ENCODE data around the gene LBHD2. TPM values are rescaled to one million over a fixed set of nuclear protein-coding genes. Genes with fewer than 3 reads are reported as not detected.
"Not testable (repeated sequence)": the region's sequence is repeated elsewhere in the genome, so short reads cannot be mapped to it uniquely, and the experiment has no call there.

The LBHD2 gene
- total RNA-seq, 1 experiment from 2014 or later, result not detected

- Histone ChIP-seq H3K36me3 (ENCODE audit: control insufficient read depth, insufficient read depth, low read length) (no peaks in the 10 kb centered on the region), H3K27me3 (ENCODE audit: control insufficient read depth, insufficient read depth, low read length) (no peaks in the 10 kb centered on the region), H3K27ac (ENCODE audit: low read length) (peak overlapping the region; percentile 20; the same call in 1 of the 2 replicates), H3K4me1 (ENCODE audit: control insufficient read depth, insufficient read depth, low read length) (peaks cover 62% of the 10 kb centered on the region), H3K4me3 (ENCODE audit: low read depth in 2 of 2, low read length in 2 of 2) (no peak overlapping the region), H3K9me3 (ENCODE audit: control insufficient read depth, insufficient read depth, low read depth, low read length) (no peaks in the 10 kb centered on the region)
- intact Hi-C loops (cut with micrococcal nuclease; ENCODE audit: unreplicated experiment), result no loop called here
- no TSS peak for BruUV-seq (replicated peaks)
- TF ChIP-seq SIN3A (IDR thresholded peaks at IDR 0.05; ENCODE audit: borderline replicate concordance, insufficient read depth, low read depth, low read length), result no peak
- no peak for TF ChIP-seq TCF7L2 (IDR thresholded peaks at IDR 0.05; ENCODE audit: low read depth, low read length)
- no peak for TF ChIP-seq POLR2AphosphoS5 (IDR thresholded peaks at IDR 0.05; ENCODE audit: low read depth, low read length)
- no peak for TF ChIP-seq REST (IDR thresholded peaks at IDR 0.05; ENCODE audit: insufficient read depth in 1 of 2, low read depth in 2 of 2, low read length in 1 of 2)
- TF ChIP-seq CTCF (IDR thresholded peaks at IDR 0.05), result no peak
- ATAC-seq, result no peak
- CTCF ChIA-PET, result interaction anchor here (1.4 kb wide), 1 partner anchor 12 kb away, joined by 4 read pairs; no protein-coding TSS in a partner anchor
- no peak for DNase-seq (ENCODE audit: low read depth, low spot score)
- POLR2A ChIA-PET, result no interaction called here
- in situ Hi-C loops (cut with HindIII; ENCODE audit: low pct_unique_long_range_greater_than_20kb, low sequenced_read_pairs), result no loop called here
Measured at GRCh38 chr14:103116636-103117035, 32.6 kb downstream of the LBHD2 start.

DNA sequence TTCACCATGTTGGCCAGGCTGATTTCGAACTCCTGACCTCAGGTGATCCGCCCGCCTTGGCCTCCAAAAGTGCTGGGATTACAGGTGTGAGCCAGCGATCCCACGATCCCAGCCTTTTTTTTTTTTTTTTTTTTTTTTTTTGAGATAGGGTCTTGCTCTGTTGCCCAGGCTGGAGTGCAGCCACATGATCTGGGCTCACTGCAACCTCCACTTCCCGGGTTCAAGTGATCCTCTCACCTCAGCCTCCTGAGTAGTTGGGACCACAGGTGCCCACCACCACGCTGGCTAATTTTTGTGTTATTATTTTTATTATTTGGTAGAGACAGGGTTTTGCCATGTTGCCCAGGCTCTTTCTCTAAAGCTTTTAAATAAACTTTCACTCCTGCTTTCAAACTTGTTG, 33.5 kb downstream of the LBHD2 start:
- in situ Hi-C loops (cut with HindIII; ENCODE audit: low pct_unique_long_range_greater_than_20kb, low sequenced_read_pairs); intact Hi-C loops (cut with micrococcal nuclease; ENCODE audit: unreplicated experiment); H3K27me3 ChIP-seq (ENCODE audit: control insufficient read depth, insufficient read depth, low read length); ATAC-seq; H3K9me3 ChIP-seq (ENCODE audit: control insufficient read depth, insufficient read depth, low read depth, low read length); H3K4me3 ChIP-seq (ENCODE audit: low read depth in 2 of 2, low read length in 2 of 2); CTCF ChIA-PET; BruUV-seq (replicated peaks); H3K36me3 ChIP-seq (ENCODE audit: control insufficient read depth, insufficient read depth, low read length); POLR2A ChIA-PET; DNase-seq (ENCODE audit: low read depth, low spot score): not testable (repeated sequence)
- Histone ChIP-seq H3K4me1 (ENCODE audit: control insufficient read depth, insufficient read depth, low read length) (peaks cover 57% of the 10 kb centered on the region), H3K27ac (ENCODE audit: low read length) (0 out of 2 replicates have a peak overlapping the region, but pooled peaks have one; percentile 2)

- BruUV-seq (replicated peaks), result no TSS peak
- H3K4me3 ChIP-seq (ENCODE audit: low read depth in 2 of 2, low read length in 2 of 2), result no peak overlapping the region
- no peaks in the 10 kb centered on the region for H3K9me3 ChIP-seq (ENCODE audit: control insufficient read depth, insufficient read depth, low read depth, low read length)
- no peak for DNase-seq (ENCODE audit: low read depth, low spot score)
- no peak for TF ChIP-seq REST (IDR thresholded peaks at IDR 0.05; ENCODE audit: insufficient read depth in 1 of 2, low read depth in 2 of 2, low read length in 1 of 2)
- no peak for TF ChIP-seq POLR2AphosphoS5 (IDR thresholded peaks at IDR 0.05; ENCODE audit: low read depth, low read length)
- TF ChIP-seq SIN3A (IDR thresholded peaks at IDR 0.05; ENCODE audit: borderline replicate concordance, insufficient read depth, low read depth, low read length), result no peak
- no peak for TF ChIP-seq CTCF (IDR thresholded peaks at IDR 0.05)
- no peak for TF ChIP-seq TCF7L2 (IDR thresholded peaks at IDR 0.05; ENCODE audit: low read depth, low read length)
- intact Hi-C loops (cut with micrococcal nuclease; ENCODE audit: unreplicated experiment) (no loop called here), in situ Hi-C loops (cut with HindIII; ENCODE audit: low pct_unique_long_range_greater_than_20kb, low sequenced_read_pairs) (no loop called here)
- no peak for ATAC-seq
- peaks cover 53% of the 10 kb centered on the region for H3K4me1 ChIP-seq (ENCODE audit: control insufficient read depth, insufficient read depth, low read length)
- POLR2A ChIA-PET, result no interaction called here
- H3K27ac ChIP-seq (ENCODE audit: low read length), result peak overlapping the region; percentile 40
- CTCF ChIA-PET, result interaction anchor here (0.6 kb wide), 1 partner anchor 66 kb away, joined by 8 read pairs; no protein-coding TSS in a partner anchor
- no peaks in the 10 kb centered on the region for H3K27me3 ChIP-seq (ENCODE audit: control insufficient read depth, insufficient read depth, low read length)
- no peaks in the 10 kb centered on the region for H3K36me3 ChIP-seq (ENCODE audit: control insufficient read depth, insufficient read depth, low read length)
Measured at GRCh38 chr14:103118018-103118662, 34.1 kb downstream of the LBHD2 start.

Measured in Panc1 (cell line).